ENCODE measurements around the gene MEF2C. TPM values are rescaled to one million over a fixed set of nuclear protein-coding genes. Genes with fewer than 3 reads are reported as not detected.

MEF2C gene
- total RNA-seq, 2 experiments from 2014 or later, result 0.60 to 0.87 TPM

- no peaks in the 10 kb centered on the region for H3K36me3 Mint-ChIP-seq (ENCODE audit: low read depth)
- DNase-seq, result no peak
- H3K27ac Mint-ChIP-seq, result no peak overlapping the region
- peaks cover 17% of the 10 kb centered on the region for H3K27me3 Mint-ChIP-seq
- H3K9me3 Mint-ChIP-seq, result no peaks in the 10 kb centered on the region
- ATAC-seq (ENCODE audit: poor library complexity), result no peak
- Histone ChIP-seq H3K4me3 (ENCODE audit: low read length) (no peak overlapping the region), H3K9me3 (ENCODE audit: control insufficient read depth in 1 of 2, insufficient read depth in 1 of 2, low read length in 2 of 2) (no peaks in the 10 kb centered on the region), H3K27ac (ENCODE audit: low read depth in 1 of 2, low read length in 2 of 2) (no peak overlapping the region), H3K4me1 (ENCODE audit: insufficient read depth, low read length) (no peaks in the 10 kb centered on the region), H3K36me3 (ENCODE audit: insufficient read depth, low read length) (no peaks in the 10 kb centered on the region), H3K27me3 (ENCODE audit: control insufficient read depth in 1 of 2, insufficient read depth in 2 of 2, low read length in 2 of 2) (peaks cover 0 to 3% of the 10 kb centered on the region in 2 experiments)
- no peak overlapping the region for H3K4me3 Mint-ChIP-seq
- ChIA-PET POLR2A (no interaction called here), CTCF (no interaction called here)
- no peak for TF ChIP-seq CTCF (IDR thresholded peaks at IDR 0.05)
- no peaks in the 10 kb centered on the region for H3K4me1 Mint-ChIP-seq (ENCODE audit: low read depth)
- intact Hi-C loops (cut with DNase I, micrococcal nuclease), result no loop called here
These were observed 12.9 kb upstream of the MEF2C start for GRCh38 chr5:88895681-88896501.

DNA sequence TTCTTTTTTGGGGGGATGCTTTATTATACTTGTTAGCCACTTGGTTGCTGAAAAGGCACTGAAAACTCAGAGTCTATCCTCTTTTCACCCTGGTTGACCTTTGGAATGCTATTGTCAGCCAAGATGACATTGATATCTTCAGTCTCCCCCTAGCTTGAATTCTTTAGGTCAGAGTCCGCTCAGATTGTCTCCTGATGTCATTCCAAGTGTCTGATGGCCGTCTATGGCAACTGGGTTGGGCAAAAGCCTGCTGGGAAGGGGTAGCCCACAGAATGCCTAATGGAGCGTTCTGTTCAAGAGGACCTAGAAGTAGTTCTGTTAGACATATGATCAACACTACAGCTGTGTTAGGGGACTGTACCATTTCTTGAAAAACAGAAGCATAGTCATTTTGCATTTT is 9.7 kb upstream of the MEF2C start:
- intact Hi-C loops (cut with DNase I, micrococcal nuclease), result no loop called here
- Histone ChIP-seq H3K9me3 (ENCODE audit: control insufficient read depth in 1 of 2, insufficient read depth in 1 of 2, low read length in 2 of 2) (no peaks in the 10 kb centered on the region), H3K27me3 (ENCODE audit: control insufficient read depth in 1 of 2, insufficient read depth in 2 of 2, low read length in 2 of 2) (peaks cover 16 to 28% of the 10 kb centered on the region in 2 experiments), H3K4me3 (ENCODE audit: low read length) (no peak overlapping the region), H3K4me1 (ENCODE audit: insufficient read depth, low read length) (no peaks in the 10 kb centered on the region), H3K36me3 (ENCODE audit: insufficient read depth, low read length) (no peaks in the 10 kb centered on the region), H3K27ac (ENCODE audit: low read depth in 1 of 2, low read length in 2 of 2) (no peak overlapping the region)
- Mint-ChIP-seq H3K27ac (no peak overlapping the region), H3K36me3 (ENCODE audit: low read depth) (no peaks in the 10 kb centered on the region), H3K4me1 (ENCODE audit: low read depth) (no peaks in the 10 kb centered on the region), H3K4me3 (no peak overlapping the region), H3K9me3 (no peaks in the 10 kb centered on the region), H3K27me3 (peaks cover 47% of the 10 kb centered on the region)
- ChIA-PET CTCF (no interaction called here), POLR2A (no interaction called here)
- ATAC-seq (ENCODE audit: poor library complexity) (no peak), DNase-seq (no peak)
- no peak for TF ChIP-seq CTCF (IDR thresholded peaks at IDR 0.05)

DNA sequence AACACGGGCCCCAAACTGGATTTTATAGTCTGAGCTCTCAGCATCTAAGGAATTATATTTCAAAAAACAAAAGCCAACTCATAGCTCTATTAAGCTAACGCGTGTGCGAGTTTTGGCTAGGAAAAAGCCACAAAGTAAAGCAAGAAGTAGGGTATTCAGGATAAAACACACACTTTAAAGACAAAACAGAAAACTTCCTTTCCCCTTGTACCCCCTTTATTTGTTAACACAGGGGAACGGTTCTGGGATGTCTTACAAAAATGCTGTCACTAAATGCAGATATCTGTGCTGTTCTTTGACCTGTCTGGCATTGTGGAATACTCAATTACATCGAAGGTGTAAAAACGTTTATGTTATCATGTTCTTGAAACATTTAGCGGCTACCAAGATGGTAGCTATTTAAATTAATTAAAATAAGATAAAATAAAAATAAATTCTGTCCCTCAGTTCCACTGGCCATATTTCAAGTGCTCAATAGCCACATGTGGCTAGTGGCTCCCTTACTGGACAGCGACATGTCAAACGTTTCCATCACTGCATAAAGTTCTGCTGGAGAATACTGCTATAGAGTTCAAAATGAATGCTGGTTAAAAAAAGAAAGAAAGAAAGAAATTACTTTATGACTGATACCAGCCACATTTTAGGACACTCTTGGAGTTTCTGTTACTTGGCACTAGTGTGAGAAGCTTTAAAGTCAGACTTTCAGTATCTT is 7.2 kb upstream of the MEF2C start:
- no peak overlapping the region for H3K27ac Mint-ChIP-seq
- intact Hi-C loops (cut with DNase I, micrococcal nuclease), result no loop called here
- Histone ChIP-seq H3K27ac (ENCODE audit: low read depth in 1 of 2, low read length in 2 of 2) (no peak overlapping the region), H3K36me3 (ENCODE audit: insufficient read depth, low read length) (no peaks in the 10 kb centered on the region), H3K4me3 (ENCODE audit: low read length) (peak overlapping the region; percentile 26), H3K9me3 (ENCODE audit: control insufficient read depth in 1 of 2, insufficient read depth in 1 of 2, low read length in 2 of 2) (no peaks in the 10 kb centered on the region), H3K4me1 (ENCODE audit: insufficient read depth, low read length) (no peaks in the 10 kb centered on the region), H3K27me3 (ENCODE audit: control insufficient read depth in 1 of 2, insufficient read depth in 2 of 2, low read length in 2 of 2) (peaks cover 16 to 35% of the 10 kb centered on the region in 2 experiments)
- H3K27me3 Mint-ChIP-seq, result peaks cover 68% of the 10 kb centered on the region
- H3K4me1 Mint-ChIP-seq (ENCODE audit: low read depth), result no peaks in the 10 kb centered on the region
- no peak for DNase-seq
- no peak overlapping the region for H3K4me3 Mint-ChIP-seq
- no peaks in the 10 kb centered on the region for H3K9me3 Mint-ChIP-seq
- ChIA-PET POLR2A (no interaction called here), CTCF (no interaction called here)
- no peak for ATAC-seq (ENCODE audit: poor library complexity)
- no peak for TF ChIP-seq CTCF (IDR thresholded peaks at IDR 0.05)
- H3K36me3 Mint-ChIP-seq (ENCODE audit: low read depth), result no peaks in the 10 kb centered on the region
